Measurements from ENCODE around the gene MTLN.
"Not testable (repeated sequence)": the region's sequence is repeated elsewhere in the genome, so short reads cannot be mapped to it uniquely, and the experiment has no call there.

The MTLN gene, protein sequence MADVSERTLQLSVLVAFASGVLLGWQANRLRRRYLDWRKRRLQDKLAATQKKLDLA

DNA sequence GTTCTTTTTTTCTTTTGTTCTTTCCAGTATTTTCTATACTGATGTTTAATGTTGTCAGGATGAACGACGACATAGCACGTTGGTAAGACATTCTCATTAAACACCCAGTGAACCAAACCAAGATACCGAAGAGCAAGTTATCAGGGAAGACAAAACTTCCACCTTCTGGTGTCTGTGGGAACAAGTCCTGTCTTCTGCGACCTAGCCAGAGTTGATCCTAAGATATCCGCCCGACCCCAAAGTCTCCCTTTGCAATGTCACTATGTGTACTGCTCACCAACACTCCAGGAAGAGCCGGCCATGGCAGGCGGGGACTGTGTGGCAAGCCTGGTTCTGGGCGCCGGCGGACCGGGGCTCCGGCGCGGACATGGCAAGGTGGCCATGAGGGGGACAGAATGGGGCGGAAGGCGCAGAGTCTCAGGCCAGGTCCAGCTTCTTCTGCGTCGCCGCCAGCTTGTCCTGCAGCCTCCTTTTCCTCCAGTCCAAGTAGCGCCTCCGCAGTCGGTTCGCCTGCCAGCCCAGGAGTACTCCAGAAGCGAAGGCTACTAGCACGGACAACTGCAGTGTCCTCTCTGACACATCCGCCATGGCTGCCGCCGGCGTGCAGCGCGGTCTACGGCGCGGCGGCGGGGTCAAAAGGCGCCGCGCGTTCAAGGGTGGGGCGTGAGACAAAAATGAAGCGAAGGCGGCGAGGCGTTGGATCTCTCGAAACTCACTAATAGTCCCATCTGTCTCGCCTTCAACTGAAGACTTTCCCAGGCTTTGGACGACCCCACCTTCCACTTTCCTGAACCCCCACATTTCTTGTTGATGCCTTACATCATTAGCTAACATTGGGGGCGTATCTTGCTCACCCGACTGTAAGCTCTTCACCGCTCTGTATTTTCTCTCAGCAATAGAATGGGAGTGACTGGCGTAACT, at the start of gene MTLN:
MTLN (minus strand) TSS at position 610 of the 921 bp plus-strand sequence; CDS start at position 588, 22 bp downstream.
- TF ChIP-seq, protein P1, sequence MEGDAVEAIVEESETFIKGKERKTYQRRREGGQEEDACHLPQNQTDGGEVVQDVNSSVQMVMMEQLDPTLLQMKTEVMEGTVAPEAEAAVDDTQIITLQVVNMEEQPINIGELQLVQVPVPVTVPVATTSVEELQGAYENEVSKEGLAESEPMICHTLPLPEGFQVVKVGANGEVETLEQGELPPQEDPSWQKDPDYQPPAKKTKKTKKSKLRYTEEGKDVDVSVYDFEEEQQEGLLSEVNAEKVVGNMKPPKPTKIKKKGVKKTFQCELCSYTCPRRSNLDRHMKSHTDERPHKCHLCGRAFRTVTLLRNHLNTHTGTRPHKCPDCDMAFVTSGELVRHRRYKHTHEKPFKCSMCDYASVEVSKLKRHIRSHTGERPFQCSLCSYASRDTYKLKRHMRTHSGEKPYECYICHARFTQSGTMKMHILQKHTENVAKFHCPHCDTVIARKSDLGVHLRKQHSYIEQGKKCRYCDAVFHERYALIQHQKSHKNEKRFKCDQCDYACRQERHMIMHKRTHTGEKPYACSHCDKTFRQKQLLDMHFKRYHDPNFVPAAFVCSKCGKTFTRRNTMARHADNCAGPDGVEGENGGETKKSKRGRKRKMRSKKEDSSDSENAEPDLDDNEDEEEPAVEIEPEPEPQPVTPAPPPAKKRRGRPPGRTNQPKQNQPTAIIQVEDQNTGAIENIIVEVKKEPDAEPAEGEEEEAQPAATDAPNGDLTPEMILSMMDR (IDR thresholded peaks at IDR 0.05; ENCODE audit: extremely low read depth, missing control alignments) = no peak
- DNase-seq (ENCODE audit: low spot score) = peak; percentile 82

DNA sequence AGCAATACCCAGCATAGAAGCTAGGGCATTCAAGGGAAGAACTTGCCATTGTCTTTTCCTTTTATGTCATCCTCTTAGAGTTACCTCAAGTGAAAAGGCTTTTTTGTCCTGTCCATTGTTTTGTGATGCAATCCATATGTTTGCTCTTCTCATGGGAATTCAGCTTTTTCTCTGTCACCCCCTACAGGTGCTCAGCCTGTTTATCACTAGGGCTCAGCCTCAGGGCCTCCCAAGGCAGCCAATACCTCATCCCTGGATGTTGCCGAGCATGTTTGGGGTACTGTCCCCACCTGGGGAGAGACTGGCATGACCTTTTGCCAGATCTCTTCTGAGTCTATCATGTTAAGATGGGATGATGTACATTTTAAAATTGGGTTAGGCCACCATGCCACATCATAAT, 49.6 kb upstream of the MTLN start:
- not testable (repeated sequence) for DNase-seq (ENCODE audit: low spot score)

DNA sequence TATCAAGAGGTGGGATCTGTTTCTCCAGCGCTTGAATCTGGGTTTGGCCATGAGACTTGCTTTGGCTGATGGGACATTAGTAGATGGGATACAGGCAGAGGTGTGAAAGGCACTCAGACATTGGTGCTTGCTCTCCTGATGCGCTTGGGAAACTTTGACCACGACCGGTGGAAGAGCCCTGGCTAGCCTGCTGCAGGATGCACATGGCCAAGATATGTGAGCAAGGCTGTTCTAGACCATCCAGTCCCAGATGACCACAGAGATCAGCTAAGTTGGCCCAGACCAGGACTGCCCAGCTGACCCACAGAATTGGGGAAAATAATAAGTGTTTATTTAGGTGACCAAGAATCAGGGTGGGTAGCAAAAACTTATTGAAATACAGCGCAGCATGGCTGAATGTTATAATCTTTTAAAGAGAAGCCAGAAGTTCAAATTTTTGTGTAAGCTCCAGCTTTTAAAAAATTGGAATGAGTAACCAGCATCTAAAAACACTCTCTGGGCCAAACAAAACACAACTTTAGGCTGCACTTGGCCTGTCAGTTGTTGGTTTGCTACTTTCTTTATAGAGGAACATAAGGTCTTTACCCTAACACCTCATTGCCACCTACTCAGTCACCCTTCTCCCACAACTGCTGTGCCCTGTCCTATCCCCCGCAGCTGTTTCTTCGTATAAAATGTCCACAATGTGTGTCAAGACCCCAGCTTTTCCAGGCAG, 35.9 kb upstream of the MTLN start:
- not testable (repeated sequence) for DNase-seq (ENCODE audit: low spot score)

DNA sequence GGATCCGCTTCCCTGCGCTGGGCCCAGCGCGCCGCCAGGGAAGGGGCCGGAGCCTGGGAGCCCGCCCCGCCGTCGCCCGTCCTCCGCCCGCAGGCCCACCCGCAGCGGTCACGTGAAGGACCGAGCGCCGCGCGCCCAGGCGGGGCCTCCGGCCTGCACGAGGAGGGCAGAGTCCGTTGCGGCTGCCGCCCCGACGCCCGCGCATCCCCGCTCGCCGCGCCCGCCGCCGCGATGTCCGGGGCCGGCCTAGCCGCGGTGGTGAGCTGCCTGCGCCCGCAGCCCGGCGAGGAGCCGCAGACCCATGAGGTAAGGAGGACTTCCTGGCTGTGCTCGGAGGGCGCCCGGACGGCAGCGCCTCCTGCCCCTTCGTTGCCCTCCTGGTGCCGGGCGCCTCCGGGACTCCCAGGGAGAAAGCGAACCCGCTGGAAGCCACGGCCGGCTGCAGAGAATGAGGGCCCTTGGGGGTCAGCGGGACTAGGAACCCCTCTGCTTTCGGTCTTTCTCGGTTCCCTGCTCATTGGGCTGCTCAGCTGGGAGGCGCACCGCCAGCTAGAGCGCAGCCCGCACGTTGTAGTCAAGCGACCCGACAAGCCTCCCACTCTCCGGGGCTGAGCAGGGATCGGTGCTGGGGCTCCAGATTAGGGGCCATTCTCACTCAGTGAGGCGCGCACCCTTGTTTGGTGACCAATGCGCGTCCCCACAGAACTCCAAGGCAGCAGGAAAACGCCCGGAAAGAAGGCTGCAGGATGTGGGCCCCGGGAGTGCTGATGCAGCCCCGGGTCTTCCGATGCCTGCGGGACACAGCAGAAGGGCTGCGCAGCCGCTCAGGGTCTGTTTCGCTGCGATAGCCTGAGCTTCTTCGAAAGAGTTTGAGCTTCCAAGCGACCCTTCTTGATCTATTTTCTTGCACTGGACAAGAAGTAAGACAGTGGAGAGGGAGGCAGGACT, 33.4 kb upstream of the MTLN start:
- DNase-seq (ENCODE audit: low spot score) = not testable (repeated sequence)

DNA sequence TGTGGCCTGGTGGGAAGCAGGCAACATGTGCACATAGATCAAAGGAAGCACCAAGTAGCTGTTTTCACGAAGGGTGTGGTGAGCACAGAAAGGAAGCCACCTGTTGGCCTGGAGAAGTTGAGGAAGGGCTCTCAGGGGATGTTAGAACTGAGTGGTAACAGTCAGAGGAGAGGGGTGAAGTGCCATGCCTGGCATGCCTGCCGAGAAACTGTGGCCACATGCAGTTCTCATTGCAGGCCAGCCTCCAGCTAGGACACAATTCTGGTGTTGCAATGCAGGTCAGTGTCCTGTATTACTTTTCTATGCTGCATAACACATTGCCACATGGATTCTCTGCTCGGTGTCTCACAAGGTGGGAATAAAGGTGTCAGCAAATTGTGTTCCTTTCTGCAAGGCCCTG, 30.9 kb upstream of the MTLN start:
- not testable (repeated sequence) for DNase-seq (ENCODE audit: low spot score)

DNA sequence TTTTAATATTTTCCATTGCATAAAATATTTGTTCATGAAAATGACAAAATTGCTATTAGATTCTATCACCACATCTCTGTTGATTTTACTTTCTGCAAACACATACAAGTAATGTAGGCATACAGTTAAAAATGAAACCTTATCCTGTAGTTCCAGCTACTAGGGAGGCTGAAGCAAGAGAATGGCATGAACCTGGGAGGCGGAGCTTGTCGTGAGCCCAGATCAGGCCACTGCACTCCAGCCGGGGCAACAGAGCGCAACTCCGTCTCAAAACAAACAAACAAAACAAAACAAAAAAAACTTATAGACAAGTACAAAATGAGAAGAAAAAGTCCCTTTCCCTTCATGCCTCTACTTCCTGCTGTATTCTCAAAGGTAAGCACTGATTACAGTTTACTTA, 22.2 kb upstream of the MTLN start:
- not testable (repeated sequence) for DNase-seq (ENCODE audit: low spot score)

DNA sequence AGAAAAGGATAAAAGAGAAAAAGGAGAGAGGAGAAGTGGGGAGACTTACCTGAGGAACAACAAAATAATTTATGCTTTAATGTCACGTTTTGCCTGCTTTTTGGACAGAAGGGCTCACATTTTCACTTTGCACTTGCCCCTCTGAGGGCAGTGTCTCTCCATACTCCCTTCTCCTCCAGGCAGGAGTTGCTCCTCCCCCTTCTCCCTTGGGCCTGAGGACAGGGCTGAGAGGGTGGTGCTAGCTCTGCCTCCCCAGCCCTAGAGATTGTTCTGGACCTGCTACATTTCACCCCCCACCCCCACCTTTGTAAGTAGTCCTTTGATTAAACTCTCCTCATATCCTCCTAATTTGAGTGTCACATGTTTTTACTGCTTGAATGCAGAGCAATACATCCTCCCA, 17.5 kb upstream of the MTLN start:
- not testable (repeated sequence) for DNase-seq (ENCODE audit: low spot score)

DNA sequence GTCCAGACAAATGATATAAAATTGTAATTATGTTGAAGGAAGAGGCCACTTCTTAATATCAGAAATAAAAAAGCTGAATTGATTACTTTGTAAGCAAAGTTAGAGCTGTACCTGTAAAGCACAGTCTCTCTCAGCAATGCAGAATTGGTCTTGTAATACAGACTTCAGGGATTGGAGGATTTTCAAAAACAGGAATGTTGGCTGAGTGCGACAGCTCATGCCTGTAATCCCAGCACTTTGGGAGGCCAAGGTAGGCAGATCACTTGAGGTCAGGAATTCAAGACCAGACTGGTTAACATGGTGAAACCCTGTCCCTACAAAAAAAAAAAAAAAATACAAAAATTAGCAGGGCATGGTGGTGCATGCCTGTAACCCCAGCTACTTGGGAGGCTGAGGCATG, 10.3 kb upstream of the MTLN start:
- not testable (repeated sequence) for DNase-seq (ENCODE audit: low spot score)

DNA sequence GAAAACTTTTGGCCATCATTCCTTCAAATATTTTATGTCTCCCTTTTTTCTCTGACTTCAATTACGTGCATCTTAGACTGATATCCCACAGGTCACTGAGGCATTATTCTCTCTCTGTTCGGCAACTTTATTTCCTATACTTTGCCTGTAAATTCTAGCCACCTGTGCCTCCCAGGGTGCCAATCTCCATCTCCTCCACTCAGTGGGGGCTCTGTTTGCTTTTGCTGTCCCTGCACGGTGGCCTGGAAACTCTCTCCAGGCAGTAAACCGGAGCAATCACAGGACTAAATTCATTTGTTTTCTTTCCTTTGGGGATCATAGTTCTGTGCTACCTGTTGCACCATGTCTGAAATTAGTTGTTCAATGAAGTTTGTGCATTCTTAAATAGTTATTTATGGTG, 9.6 kb upstream of the MTLN start:
- no peak for DNase-seq (ENCODE audit: low spot score)
- TF ChIP-seq, protein P1 (IDR thresholded peaks at IDR 0.05; ENCODE audit: extremely low read depth, missing control alignments) = no peak

DNA sequence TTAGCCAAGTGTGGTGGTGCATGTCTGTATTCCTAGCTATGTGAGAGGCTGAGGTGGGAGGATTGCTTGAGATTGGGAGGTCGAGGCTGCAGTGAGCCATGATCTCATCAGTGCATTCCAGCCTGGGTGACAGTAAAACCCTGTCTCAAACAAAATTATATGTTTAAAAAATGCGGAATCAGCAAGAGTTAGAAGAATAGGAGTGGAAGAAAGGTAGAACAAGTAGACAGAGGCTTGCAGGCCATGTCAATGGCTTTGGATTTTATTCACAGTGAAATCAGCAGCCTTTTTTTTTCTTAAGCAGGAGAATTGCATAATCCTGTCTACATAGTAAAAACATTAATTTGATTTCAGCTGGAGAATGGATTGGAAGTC, 7.8 kb upstream of the MTLN start:
- TF ChIP-seq, protein P1 (IDR thresholded peaks at IDR 0.05; ENCODE audit: extremely low read depth, missing control alignments) = no peak
- DNase-seq (ENCODE audit: low spot score) = no peak

Data from GM20000 (cell line).